ENCODE data around the gene CWF19L2. TPM values are rescaled to one million over a fixed set of nuclear protein-coding genes. Genes with fewer than 3 reads are reported as not detected.

CWF19L2 gene
- total and polyA plus RNA-seq, 2 of the 8 experiments (the other 6 are each of a cell fraction or from before 2014, with no cell fraction given) = 2.2 to 16.6 TPM

- TF ChIP-seq SIX5 (IDR thresholded peaks at IDR 0.05; ENCODE audit: low read depth, low read length) (no peak), JUN (IDR thresholded peaks at IDR 0.05; ENCODE audit: low read depth, low read length) (no peak), SRF (IDR thresholded peaks at IDR 0.05; ENCODE audit: low read depth, low read length) (no peak), SAP30 (IDR thresholded peaks at IDR 0.05; ENCODE audit: insufficient read depth, insufficient replicate concordance, low read length) (no peak), KDM1A (IDR thresholded peaks at IDR 0.05; ENCODE audit: borderline replicate concordance, low read length) (no peak)
Observed at GRCh38 chr11:107493117-107493516, 35.5 kb upstream of the CWF19L2 start (continued).
